ENCODE results near the gene ZNF438. TPM values are rescaled to one million over a fixed set of nuclear protein-coding genes. Genes with fewer than 3 reads are reported as not detected.

Gene ZNF438
- total RNA-seq, 2 donors from 2014 or later: 2.7 to 4.3 TPM

DNA sequence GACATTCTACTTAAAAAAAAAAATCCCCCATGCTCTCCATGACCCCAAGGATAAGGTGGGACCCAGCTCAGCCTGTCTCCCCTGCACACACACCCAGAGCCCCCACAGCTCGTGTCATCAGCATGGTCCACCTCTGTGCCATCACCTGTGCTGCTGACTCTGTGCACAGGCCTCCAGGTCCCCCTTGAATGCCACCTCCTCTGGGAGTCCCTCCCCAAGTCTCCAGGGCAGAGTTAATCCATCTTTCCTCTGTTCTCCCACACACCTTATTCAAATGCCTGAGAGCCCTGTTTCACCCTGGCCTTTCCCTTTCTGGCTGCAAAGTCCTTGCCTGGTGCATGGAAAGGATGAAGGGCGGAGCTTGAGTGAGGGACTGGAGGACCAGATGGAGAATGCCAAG lies 208.0 kb downstream of the ZNF438 start:
- H3K27me3 ChIP-seq: no peaks in the 10 kb centered on the region
- no peaks in the 10 kb centered on the region for H3K9me3 ChIP-seq
- no peak overlapping the region for H3K9ac ChIP-seq (ENCODE audit: low read depth in 2 of 2, low read length in 2 of 2)
- intact Hi-C loops (cut with DNase I): no loop called here
- H3K36me3 ChIP-seq: no peaks in the 10 kb centered on the region
- H3K27ac ChIP-seq: no peak overlapping the region
- no peaks in the 10 kb centered on the region for H3K4me1 ChIP-seq
- no peak overlapping the region for H3K4me3 ChIP-seq
- no peak for DNase-seq
- TF ChIP-seq, protein P1, sequence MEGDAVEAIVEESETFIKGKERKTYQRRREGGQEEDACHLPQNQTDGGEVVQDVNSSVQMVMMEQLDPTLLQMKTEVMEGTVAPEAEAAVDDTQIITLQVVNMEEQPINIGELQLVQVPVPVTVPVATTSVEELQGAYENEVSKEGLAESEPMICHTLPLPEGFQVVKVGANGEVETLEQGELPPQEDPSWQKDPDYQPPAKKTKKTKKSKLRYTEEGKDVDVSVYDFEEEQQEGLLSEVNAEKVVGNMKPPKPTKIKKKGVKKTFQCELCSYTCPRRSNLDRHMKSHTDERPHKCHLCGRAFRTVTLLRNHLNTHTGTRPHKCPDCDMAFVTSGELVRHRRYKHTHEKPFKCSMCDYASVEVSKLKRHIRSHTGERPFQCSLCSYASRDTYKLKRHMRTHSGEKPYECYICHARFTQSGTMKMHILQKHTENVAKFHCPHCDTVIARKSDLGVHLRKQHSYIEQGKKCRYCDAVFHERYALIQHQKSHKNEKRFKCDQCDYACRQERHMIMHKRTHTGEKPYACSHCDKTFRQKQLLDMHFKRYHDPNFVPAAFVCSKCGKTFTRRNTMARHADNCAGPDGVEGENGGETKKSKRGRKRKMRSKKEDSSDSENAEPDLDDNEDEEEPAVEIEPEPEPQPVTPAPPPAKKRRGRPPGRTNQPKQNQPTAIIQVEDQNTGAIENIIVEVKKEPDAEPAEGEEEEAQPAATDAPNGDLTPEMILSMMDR (IDR thresholded peaks at IDR 0.05): no peak

DNA sequence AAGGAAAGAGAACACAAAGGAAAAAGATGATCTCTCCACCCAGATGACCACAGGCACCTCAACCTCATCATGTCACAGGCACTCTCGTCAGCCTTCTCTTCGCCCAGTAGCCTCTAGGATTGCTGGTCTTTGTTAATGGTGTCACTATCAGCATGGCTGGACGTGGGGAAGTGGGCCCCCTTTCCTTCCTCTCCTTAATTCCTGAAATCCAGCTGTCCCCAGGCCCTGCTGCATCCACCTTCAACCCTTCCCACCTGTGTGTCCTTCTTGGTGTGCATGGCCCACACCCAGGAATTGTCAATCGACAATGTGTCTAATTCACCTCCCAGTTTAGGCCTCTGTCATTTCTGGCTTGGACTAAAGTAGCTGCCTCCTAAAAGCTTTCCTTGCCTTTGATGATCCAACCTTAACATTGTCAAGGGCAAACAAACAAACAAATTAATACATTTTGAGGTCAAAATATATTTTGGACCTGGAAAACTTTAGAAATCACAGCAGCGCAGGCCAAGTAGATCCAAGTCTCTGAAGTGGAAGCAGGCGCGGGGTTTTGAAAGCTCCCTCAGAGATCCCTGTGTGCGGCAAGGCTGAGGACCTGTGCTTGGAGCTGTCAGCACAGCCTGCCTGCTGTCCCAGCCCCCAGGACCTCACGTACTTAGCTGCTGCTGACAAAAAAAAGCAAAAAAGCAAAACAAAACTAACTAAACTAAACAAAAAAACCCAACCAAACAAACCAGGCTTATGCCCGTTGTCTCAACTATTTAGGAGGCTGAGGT lies 208.8 kb downstream of the ZNF438 start:
- no peaks in the 10 kb centered on the region for H3K27me3 ChIP-seq
- no peak overlapping the region for H3K4me3 ChIP-seq
- no peak overlapping the region for H3K9ac ChIP-seq (ENCODE audit: low read depth in 2 of 2, low read length in 2 of 2)
- H3K9me3 ChIP-seq: no peaks in the 10 kb centered on the region
- no peaks in the 10 kb centered on the region for H3K36me3 ChIP-seq
- TF ChIP-seq, protein P1 (IDR thresholded peaks at IDR 0.05): no peak
- intact Hi-C loops (cut with DNase I): no loop called here
- no peak for DNase-seq
- no peak overlapping the region for H3K27ac ChIP-seq
- no peaks in the 10 kb centered on the region for H3K4me1 ChIP-seq

DNA sequence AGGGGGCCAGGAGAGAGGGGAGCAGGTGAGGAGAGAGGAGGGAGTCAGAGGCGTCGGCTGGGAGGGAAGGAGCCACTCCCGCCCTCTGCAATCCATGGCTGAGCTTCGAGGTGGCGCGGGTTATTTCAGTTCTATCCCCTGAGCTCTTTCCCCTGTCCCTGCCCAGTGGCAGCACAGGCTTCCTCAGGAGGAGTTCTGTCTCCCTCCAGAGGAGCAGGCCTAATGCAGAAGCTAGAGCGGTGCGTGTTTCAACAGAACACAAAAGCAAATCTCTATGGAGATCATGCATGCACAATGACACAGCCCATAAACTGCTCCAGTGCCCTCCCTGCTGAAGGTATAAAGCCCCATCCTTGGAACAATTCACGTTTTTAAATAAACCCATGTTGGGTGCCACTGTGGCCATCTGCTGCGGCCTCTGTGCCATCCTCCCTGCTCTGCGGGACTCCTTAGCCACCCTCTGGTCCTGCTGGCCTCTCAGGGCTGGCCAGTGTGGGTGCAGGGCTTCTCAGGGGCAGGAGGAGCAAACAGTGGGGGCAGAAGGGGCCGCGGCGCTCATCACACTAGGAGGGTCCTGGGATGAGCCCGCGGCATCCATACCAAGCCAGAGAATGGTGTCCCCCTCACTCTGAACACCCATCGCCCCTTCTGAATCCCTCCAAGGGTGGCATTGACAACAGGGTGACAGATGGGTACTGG lies 209.5 kb downstream of the ZNF438 start:
- TF ChIP-seq, protein P1 (IDR thresholded peaks at IDR 0.05): no peak
- intact Hi-C loops (cut with DNase I): no loop called here
- Histone ChIP-seq H3K4me1 (no peaks in the 10 kb centered on the region), H3K9ac (ENCODE audit: low read depth in 2 of 2, low read length in 2 of 2) (no peak overlapping the region), H3K27ac (no peak overlapping the region), H3K9me3 (no peaks in the 10 kb centered on the region), H3K4me3 (no peak overlapping the region), H3K27me3 (no peaks in the 10 kb centered on the region), H3K36me3 (no peaks in the 10 kb centered on the region)
- DNase-seq: no peak

DNA sequence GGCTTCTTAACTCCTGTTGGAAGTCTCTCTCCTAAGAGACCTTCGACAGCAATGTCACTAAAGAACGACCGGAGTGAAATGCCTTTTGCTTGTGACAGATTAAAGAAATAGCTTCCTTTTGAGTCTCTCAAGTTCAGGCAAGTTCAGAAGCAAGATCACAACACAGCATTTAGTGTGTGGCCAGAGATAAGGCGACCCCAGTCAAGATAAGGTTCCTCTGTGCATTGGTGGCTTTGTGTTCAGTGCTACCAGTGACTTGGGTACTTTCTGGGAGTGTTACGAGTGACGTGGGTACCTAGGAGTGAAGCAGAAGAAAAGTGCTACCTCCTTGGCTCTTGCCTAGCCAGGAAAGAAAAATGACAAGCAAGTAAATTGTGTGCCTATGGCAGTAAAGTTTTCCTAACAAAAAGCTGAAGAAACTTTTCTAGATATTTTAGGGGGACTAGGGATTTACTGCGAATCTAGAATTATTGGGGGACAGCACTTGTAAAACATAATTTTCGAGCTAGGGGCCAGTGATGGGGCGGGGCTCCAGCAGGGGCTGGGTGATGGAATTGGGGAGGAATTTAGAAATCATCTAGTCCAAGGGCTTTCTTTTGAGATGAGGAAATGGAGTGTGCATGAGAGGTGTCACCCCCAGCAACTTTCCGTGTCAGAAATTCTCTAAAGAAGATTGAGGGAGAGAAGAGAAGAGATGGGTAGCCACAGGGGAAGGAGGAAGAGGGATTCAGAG lies 210.2 kb downstream of the ZNF438 start:
- Histone ChIP-seq H3K4me1 (no peaks in the 10 kb centered on the region), H3K9ac (ENCODE audit: low read depth in 2 of 2, low read length in 2 of 2) (no peak overlapping the region)

More for the DNA sequence above, 210.2 kb downstream of the ZNF438 start:
- no peaks in the 10 kb centered on the region for H3K9me3 ChIP-seq
- no peaks in the 10 kb centered on the region for H3K36me3 ChIP-seq
- no peak for DNase-seq
- no peak overlapping the region for H3K4me3 ChIP-seq
- no peak overlapping the region for H3K27ac ChIP-seq
- intact Hi-C loops (cut with DNase I): no loop called here
- TF ChIP-seq, protein P1 (IDR thresholded peaks at IDR 0.05): no peak
- no peaks in the 10 kb centered on the region for H3K27me3 ChIP-seq
